GM19455 (cell line): ENCODE results near the gene CDCA4.
"Not testable (repeated sequence)": the region's sequence is repeated elsewhere in the genome, so short reads cannot be mapped to it uniquely, and the experiment has no call there.

Experiments used
- ATAC-seq: cut with Tn5 transposase; IDR thresholded peaks from one replicate; pipeline ENCODE4 v1.9.1; 2021; ENCODE audit not compliant: unreplicated experiment

The CDCA4 gene

GRCh38 chr14:105034315-105035039 lies 13.6 kb upstream of the CDCA4 start:
- no peak for ATAC-seq

- not testable (repeated sequence) for ATAC-seq
These were observed 12.6 kb upstream of the CDCA4 start for GRCh38 chr14:105033412-105033900.

GRCh38 chr14:105032451-105032901 lies 11.6 kb upstream of the CDCA4 start:
- not testable (repeated sequence) for ATAC-seq

- no peak for ATAC-seq
These were observed 10.0 kb upstream of the CDCA4 start for GRCh38 chr14:105030836-105031396.

GRCh38 chr14:105030194-105030593 lies 9.3 kb upstream of the CDCA4 start:
- ATAC-seq: no peak

- no peak for ATAC-seq
These were observed 8.5 kb upstream of the CDCA4 start for GRCh38 chr14:105029402-105029801.

GRCh38 chr14:105028251-105028927 lies 7.5 kb upstream of the CDCA4 start:
- ATAC-seq: no peak

GRCh38 chr14:105027718-105028117 lies 6.8 kb upstream of the CDCA4 start:
- ATAC-seq: not testable (repeated sequence)

GRCh38 chr14:105026802-105027563 lies 6.1 kb upstream of the CDCA4 start:
- ATAC-seq: no peak

- ATAC-seq: no peak
These were observed 5.3 kb upstream of the CDCA4 start for GRCh38 chr14:105026033-105026785.

GRCh38 chr14:105025429-105025828 lies 4.5 kb upstream of the CDCA4 start:
- no peak for ATAC-seq

- ATAC-seq: no peak
These were observed 3.1 kb upstream of the CDCA4 start for GRCh38 chr14:105023791-105024480.

GRCh38 chr14:105023144-105023543 lies 2.3 kb upstream of the CDCA4 start:
- ATAC-seq: no peak

GRCh38 chr14:105022276-105022670 lies 1.4 kb upstream of the CDCA4 start:
- no peak for ATAC-seq

GRCh38 chr14:105021656-105022275 lies 883 bp upstream of the CDCA4 start:
- ATAC-seq: no peak

- peak; percentile 38 for ATAC-seq
These were observed 745 bp downstream of the CDCA4 start for GRCh38 chr14:105019861-105020814.

- ATAC-seq: no peak
These were observed 2.5 kb downstream of the CDCA4 start for GRCh38 chr14:105018414-105018813.

- ATAC-seq: no peak
These were observed 5.0 kb downstream of the CDCA4 start for GRCh38 chr14:105015905-105016304.
